Small intestine (tissue), 7 donors: ENCODE measurements around the gene CBX1. TPM values are rescaled to one million over a fixed set of nuclear protein-coding genes. Genes with fewer than 3 reads are reported as not detected.

Source experiments
- DNase-seq, 2 donors: peaks; one replicate each; pipeline versions ENCODE4 v3.0.0 to v3.0.0-alpha.2; 2013
- FAIRE-seq: peaks from 2 replicates; lab custom pipeline; 2012; peaks lifted over from hg19 to GRCh38; lab: Jason Lieb, UNC
- H3K27ac ChIP-seq, 3 donors: one replicate each; pipeline ENCODE4 v1.5.1; 2013; ENCODE audit warnings: low read length in 2 of 3, mild to moderate bottlenecking in 2 of 3, control low read depth in 1 of 3, inconsistent platforms in 1 of 3, low read depth in 1 of 3, moderate library complexity in 1 of 3
- H3K27me3 ChIP-seq, 3 donors: one replicate each; pipeline ENCODE4 v1.6.1; 2013; ENCODE audit warnings: low read length in 3 of 3, inconsistent platforms in 1 of 3; ENCODE audit not compliant: control insufficient read depth in 3 of 3, insufficient read depth in 3 of 3
- H3K36me3 ChIP-seq, 3 donors: one replicate each; pipeline ENCODE4 v1.6.1; 2013; ENCODE audit warnings: low read length in 3 of 3, inconsistent platforms in 1 of 3, low read depth in 1 of 3, mild to moderate bottlenecking in 1 of 3, moderate library complexity in 1 of 3; ENCODE audit not compliant: control insufficient read depth in 3 of 3, insufficient read depth in 2 of 3
- H3K4me1 ChIP-seq, 3 donors: one replicate each; pipeline ENCODE4 v1.6.1; 2013; ENCODE audit warnings: low read length in 2 of 3, inconsistent platforms in 1 of 3, low read depth in 1 of 3, mild to moderate bottlenecking in 1 of 3, moderate library complexity in 1 of 3; ENCODE audit not compliant: control insufficient read depth in 3 of 3, insufficient read depth in 2 of 3
- H3K4me3 ChIP-seq, 3 donors: one replicate each; pipeline ENCODE4 v1.5.1; 2013; ENCODE audit warnings: low read length in 3 of 3, control low read depth in 1 of 3, inconsistent platforms in 1 of 3, low read depth in 1 of 3, mild to moderate bottlenecking in 1 of 3, moderate library complexity in 1 of 3
- H3K9me3 ChIP-seq, 2 donors: one replicate each; pipeline ENCODE4 v1.6.1; 2013; ENCODE audit warnings: low read depth in 1 of 2, low read length in 1 of 2; ENCODE audit not compliant: control insufficient read depth in 2 of 2, insufficient read depth in 1 of 2
- WGBS, 3 donors: extraction: QIAGEN DNeasy Blood & Tissue Kit; methylation state at CpG; one replicate each; pipeline ENCODE4 v1.1.7; 2013; 5-methylcytosine and 5-hydroxymethylcytosine counted together
- polyA plus RNA-seq, 4 donors: library from polyadenylated mRNA; stranded (reverse) in 3 of 4; unstranded in 1 of 4; fragments of 200-250 nt in 3 of 4; fragments of 120-200 nt in 1 of 4; gene quantifications; one replicate each; pipeline versions ENCODE4 v1.2.1 to v1.2.3, GENCODE V29; 2013
- donor health status: healthy with polysubstance abuse.
- donor health status: control.
- donor health status: control.
- donor health status: Bipolar disorder and iron deficiency.
- donor health status: healthy.

Gene CBX1
- polyA plus RNA-seq, 4 donors: 9.4 to 57.1 (median 19.8) TPM

- Histone ChIP-seq H3K27me3 (no peaks in the 10 kb centered on the region), H3K27ac (peak overlapping the region in 2 of 3 donors; percentile 45 to 46), H3K4me3 (peak overlapping the region in 1 of 3 donors; percentile 43), H3K9me3 (no peaks in the 10 kb centered on the region), H3K4me1 (peaks cover 7 to 64% (median 38%) of the 10 kb centered on the region in 3 donors), H3K36me3 (peaks cover 3 to 60% (median 14%) of the 10 kb centered on the region in 3 donors)
- DNase-seq: no peak
- FAIRE-seq: no peak
- WGBS, 3 donors: 60 to 70% (median 70%) methylated on average over 10 of the region's 10 CpGs
Measured at GRCh38 chr17:48051283-48051682, 50.0 kb downstream of the CBX1 start.

DNA sequence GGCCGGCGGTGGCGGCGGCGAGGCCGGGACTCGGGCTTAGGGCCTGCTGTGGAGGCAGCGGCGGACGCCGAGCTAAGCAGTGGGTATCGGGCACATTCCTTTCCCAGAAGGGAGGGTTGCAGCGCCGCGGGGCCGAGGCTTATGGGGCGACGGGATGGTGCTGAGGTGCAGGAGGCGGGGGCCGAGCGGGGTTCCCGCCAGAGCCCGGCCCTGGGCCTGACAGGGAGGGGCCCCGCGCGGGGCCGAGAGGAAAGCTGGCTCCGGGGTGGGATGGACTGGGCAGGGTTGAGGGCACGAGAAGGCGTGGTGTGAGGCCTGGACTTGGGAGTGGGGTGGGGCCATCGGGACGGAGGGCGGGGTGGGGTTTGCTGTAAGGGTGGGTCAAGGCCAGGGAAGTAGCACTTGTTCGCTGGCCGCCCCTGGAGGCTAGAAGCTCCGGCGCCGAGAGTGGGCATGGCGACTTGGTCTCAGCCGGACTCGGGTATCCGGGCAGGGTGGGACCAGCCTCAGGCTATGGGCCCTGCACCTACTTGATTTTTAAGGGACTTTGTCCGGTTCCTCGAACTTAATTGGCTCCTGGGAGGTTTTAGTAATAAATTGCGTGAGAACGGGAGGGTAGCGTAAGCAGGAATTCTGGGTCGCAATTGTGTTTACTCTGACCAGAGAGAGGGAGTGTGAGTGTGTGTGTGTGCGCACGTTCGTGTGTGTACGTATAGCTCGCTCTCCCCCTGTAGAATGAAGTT, 52.7 kb downstream of the CBX1 start:
- Histone ChIP-seq H3K9me3 (no peaks in the 10 kb centered on the region), H3K36me3 (peaks cover 0 to 33% (median 2%) of the 10 kb centered on the region in 3 donors), H3K4me1 (peaks cover 7 to 47% (median 29%) of the 10 kb centered on the region in 3 donors), H3K4me3 (peak overlapping the region; percentile 78 to 88 (median 84)), H3K27me3 (no peaks in the 10 kb centered on the region), H3K27ac (peak overlapping the region; percentile 82 to 95 (median 94))
- peak in 1 of 2 donors; percentile 94 for DNase-seq
- FAIRE-seq: no peak
- WGBS, 3 donors: 0 to 1% (median 1%) methylated on average over 45 to 53 of the region's 53 CpGs

DNA sequence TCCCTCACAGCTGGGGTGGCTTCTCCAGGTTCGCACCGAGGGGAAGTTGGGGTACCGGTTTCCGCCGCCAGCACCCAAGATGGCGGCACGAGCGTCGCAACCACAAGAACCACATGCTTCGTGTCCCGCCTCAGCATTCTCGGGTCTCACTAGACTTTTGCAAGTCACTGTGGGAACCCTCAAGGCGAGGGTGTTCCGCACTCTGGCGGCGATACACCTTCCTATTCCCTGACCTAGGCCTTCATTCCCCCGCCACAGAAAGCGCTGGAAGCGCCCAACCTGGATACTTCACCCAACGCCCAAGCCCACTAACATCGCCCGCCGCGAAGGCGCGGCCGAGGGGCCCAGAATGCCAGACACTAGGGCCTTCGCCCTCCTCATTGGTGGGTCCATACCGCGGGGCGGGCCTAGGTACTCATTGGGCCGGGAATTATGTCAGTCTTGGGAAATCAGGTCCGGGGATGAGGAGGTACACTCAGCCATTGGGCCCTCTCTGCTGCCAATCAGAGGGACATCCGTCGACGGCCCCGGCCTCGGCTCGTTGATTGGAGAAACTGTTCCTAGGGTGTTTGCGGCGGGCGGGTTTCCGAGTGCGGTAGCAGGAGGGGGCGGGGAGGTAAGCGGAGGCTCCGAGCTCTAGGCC, 53.4 kb downstream of the CBX1 start, which contains the start of gene NFE2L1:
TSS of gene NFE2L1 (plus strand) at position 619 of the 643 bp plus-strand sequence. CDS start 2,760 bp downstream, outside the sequence.
- H3K27ac ChIP-seq: peak within 1 kb of the TSS; percentile 94 to 97 (median 95)
- H3K27me3 ChIP-seq: no peaks in the 10 kb centered on the region
- DNase-seq: peak; percentile 99 to 100
- peaks cover 7 to 40% (median 22%) of the 10 kb centered on the region in 3 donors for H3K4me1 ChIP-seq
- 0 to 1% (median 0%) methylated on average over 46 to 47 of the region's 47 CpGs for WGBS, 3 donors
- peaks cover 0 to 26% (median 2%) of the 10 kb centered on the region in 3 donors for H3K36me3 ChIP-seq
- no peaks in the 10 kb centered on the region for H3K9me3 ChIP-seq
- peak within 1 kb of the TSS; percentile 78 to 88 (median 84) for H3K4me3 ChIP-seq
- no peak for FAIRE-seq

- WGBS, 3 donors: 6 to 12% (median 11%) methylated on average over 26 of the region's 26 CpGs
- peak overlapping the region; percentile 92 to 97 (median 92) for H3K27ac ChIP-seq
- H3K9me3 ChIP-seq: no peaks in the 10 kb centered on the region
- no peak for FAIRE-seq
- peaks cover 0 to 19% (median 0%) of the 10 kb centered on the region in 3 donors for H3K36me3 ChIP-seq
- H3K27me3 ChIP-seq: no peaks in the 10 kb centered on the region
- H3K4me1 ChIP-seq: peaks cover 6 to 33% (median 16%) of the 10 kb centered on the region in 3 donors
- H3K4me3 ChIP-seq: peak overlapping the region; percentile 49 to 88 (median 68)
- peak in 1 of 2 donors; percentile 20 for DNase-seq
Measured at GRCh38 chr17:48047113-48047740, 54.1 kb downstream of the CBX1 start.

DNA sequence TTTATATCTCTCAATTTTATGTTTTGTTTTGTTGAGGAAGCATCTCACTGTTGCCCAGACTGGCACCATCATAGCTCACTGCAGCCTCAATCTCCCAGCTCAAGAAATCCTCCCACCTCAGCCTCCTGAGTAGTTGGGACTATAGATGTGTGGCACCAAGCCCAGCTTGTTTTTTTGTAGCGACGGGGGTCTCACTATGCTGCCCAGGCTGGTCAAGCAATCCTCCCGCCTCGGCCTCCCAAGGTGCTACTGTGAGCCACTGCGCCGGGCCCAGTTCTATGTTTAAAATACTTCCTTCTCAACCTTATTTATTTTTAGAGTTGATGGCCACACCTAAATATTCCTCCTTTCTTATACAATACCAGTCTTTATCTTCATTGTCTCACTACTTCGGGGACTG, 55.0 kb downstream of the CBX1 start:
- Histone ChIP-seq H3K4me1 (peaks cover 0 to 24% (median 9%) of the 10 kb centered on the region in 3 donors), H3K9me3 (no peaks in the 10 kb centered on the region), H3K27me3 (no peaks in the 10 kb centered on the region), H3K27ac (no peak overlapping the region), H3K36me3 (peaks cover 0 to 10% (median 0%) of the 10 kb centered on the region in 3 donors), H3K4me3 (no peak overlapping the region)
- DNase-seq (no peak), FAIRE-seq (no peak)
- WGBS, 3 donors: 88 to 89% (median 89%) methylated on average over 7 of the region's 7 CpGs

DNA sequence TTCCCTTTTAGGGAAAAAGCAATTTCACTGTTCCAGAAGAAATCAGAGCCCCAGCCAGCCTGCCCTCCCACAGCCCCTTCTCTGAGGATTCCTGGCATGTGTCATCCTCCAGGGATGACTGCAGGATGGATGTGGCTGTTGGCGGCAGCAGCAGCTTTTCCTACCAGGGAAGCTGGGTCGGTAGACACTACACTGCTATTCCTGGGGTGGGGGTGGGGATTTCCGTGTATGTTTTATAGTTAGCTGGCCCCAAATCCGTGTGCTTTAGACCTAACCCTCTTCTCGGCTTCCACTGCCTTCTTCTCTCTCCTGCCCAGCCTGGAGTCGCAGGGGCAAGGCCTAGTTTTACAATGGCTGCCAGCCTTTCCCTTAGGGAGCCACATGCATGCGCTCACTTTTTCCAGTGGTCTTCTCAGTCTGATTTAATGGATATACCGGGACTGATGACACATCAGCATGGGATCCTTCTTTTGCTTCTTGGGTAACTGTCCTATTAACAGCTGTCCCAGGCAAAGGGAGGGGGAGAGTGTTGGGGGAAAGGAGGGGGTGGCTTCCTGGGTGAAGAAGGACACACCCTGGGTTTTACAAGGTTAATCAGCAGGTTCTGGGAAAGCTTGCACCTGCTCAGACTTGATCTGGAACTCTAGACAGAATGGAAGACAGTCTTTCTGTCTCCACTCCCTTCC, 55.8 kb downstream of the CBX1 start:
- Histone ChIP-seq H3K27me3 (no peaks in the 10 kb centered on the region), H3K4me3 (no peak overlapping the region), H3K27ac (no peak overlapping the region), H3K9me3 (no peaks in the 10 kb centered on the region), H3K4me1 (peaks cover 0 to 16% (median 5%) of the 10 kb centered on the region in 3 donors), H3K36me3 (peaks cover 0 to 2% (median 0%) of the 10 kb centered on the region in 3 donors)
- FAIRE-seq (no peak), DNase-seq (peak in 1 of 2 donors; percentile 38)
- 57 to 66% (median 65%) methylated on average over 8 of the region's 8 CpGs for WGBS, 3 donors

GRCh38 chr17:48044851-48045250, 56.4 kb downstream of the CBX1 start:
- 90 to 94% (median 91%) methylated on average over 4 of the region's 4 CpGs for WGBS, 3 donors
- no peak for FAIRE-seq

More at GRCh38 chr17:48044851-48045250, 56.4 kb downstream of the CBX1 start:
- no peak for DNase-seq
- no peak overlapping the region for H3K27ac ChIP-seq
- H3K36me3 ChIP-seq: no peaks in the 10 kb centered on the region
- H3K27me3 ChIP-seq: no peaks in the 10 kb centered on the region
- no peaks in the 10 kb centered on the region for H3K9me3 ChIP-seq
- H3K4me1 ChIP-seq: peaks cover 0 to 12% (median 4%) of the 10 kb centered on the region in 3 donors
- H3K4me3 ChIP-seq: no peak overlapping the region
